Measurements from ENCODE around the gene CLCN7. TPM values are rescaled to one million over a fixed set of nuclear protein-coding genes. Genes with fewer than 3 reads are reported as not detected.

Gene CLCN7
- total RNA-seq, 1 experiment from 2014 or later, result 70.0 TPM

DNA sequence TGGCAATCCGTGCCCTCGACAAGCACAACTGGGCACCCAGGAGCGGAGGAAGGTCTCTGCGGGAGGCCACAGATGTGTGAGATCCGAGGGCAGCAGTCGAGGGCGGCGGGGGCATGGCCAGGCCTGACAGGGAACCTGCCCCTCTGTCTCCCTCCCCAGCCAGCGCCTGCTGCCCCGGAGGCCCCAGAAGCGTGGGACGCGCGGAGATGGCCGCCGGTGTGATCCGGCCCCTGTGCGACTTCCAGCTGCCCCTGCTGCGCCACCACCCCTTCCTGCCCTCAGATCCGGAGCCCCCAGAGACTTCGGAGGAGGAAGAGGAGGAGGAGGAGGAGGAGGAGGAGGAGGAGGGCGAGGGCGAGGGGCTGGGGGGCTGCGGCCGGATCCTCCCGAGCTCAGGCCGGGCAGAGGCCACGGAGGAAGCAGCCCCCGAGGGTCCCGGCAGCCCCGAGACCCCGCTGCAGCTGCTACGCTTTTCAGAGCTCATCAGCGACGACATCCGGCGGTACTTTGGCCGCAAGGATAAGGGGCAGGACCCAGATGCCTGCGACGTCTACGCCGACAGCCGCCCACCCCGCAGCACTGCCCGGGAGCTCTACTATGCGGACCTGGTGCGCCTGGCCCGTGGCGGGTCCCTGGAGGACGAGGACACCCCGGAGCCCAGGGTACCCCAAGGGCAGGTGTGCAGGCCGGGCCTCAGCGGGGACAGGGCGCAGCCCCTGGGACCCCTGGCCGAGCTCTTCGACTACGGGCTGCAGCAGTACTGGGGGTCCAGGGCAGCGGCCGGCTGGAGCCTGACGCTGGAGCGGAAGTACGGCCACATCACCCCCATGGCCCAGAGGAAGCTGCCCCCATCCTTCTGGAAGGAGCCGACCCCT is 42.2 kb downstream of the CLCN7 start:
- DNase-seq, result no peak
- no peak overlapping the region for H3K9ac ChIP-seq (ENCODE audit: extremely low read depth, insufficient read length, low read length)
- no CpG with 5 or more reads among the region's 63 CpGs for WGBS (ENCODE audit: extremely low coverage, insufficient read length, low lambda C conversion rate)

More for the DNA sequence above, 42.2 kb downstream of the CLCN7 start:
- Mint-ChIP-seq H3K36me3 (ENCODE audit: insufficient read depth in 1 of 3, low read depth in 3 of 3) (no peaks in the 10 kb centered on the region), H3K4me1 (no peaks in the 10 kb centered on the region; a peak in 1 of 4 replicates), H3K9me3 (no peaks in the 10 kb centered on the region), H3K4me3 (no peak overlapping the region), H3K27ac (no peak overlapping the region; a peak in 1 of 7 replicates), H3K27me3 (ENCODE audit: low read depth) (no peaks in the 10 kb centered on the region; the same call in 1 of the 2 replicates)
- Histone ChIP-seq H2BK12ac (ENCODE audit: insufficient read length, low read depth, low read length) (no peak overlapping the region), H3K4me1 (ENCODE audit: insufficient read depth, low read length) (no peaks in the 10 kb centered on the region), H4K20me1 (ENCODE audit: control insufficient read depth, insufficient read depth, insufficient read length) (no peaks in the 10 kb centered on the region), H3K23ac (ENCODE audit: insufficient read length, low read depth, low read length) (no peak overlapping the region), H4K5ac (ENCODE audit: insufficient read length, low read depth, low read length) (no peak overlapping the region), H3K27me3 (ENCODE audit: insufficient read depth, low read length) (no peaks in the 10 kb centered on the region), H2AK5ac (ENCODE audit: insufficient read length, low read length) (no peak overlapping the region), H3K23me2 (ENCODE audit: insufficient read length, low read depth, low read length, poor library complexity, severe bottlenecking) (no peaks in the 10 kb centered on the region), H2BK5ac (ENCODE audit: insufficient read length, low read length) (no peak overlapping the region), H4K8ac (replicated peaks; ENCODE audit: insufficient read length, low read depth, low read length) (no peak overlapping the region), H3K4ac (ENCODE audit: low read depth, low read length) (no peak overlapping the region), H3K79me1 (ENCODE audit: insufficient read depth, low read depth, low read length, poor library complexity, severe bottlenecking) (no peaks in the 10 kb centered on the region), H3K14ac (ENCODE audit: insufficient read depth, low read length) (no peak overlapping the region; the same call in 1 of the 2 replicates), H3T11ph (ENCODE audit: low read length) (no peak overlapping the region), H4K91ac (ENCODE audit: insufficient read length, low read depth, low read length) (no peak overlapping the region), H3K27ac (ENCODE audit: insufficient read length, low read depth, low read length) (no peak overlapping the region), H3K9me3 (ENCODE audit: control insufficient read depth, low read depth, low read length) (no peaks in the 10 kb centered on the region), H3K79me2 (ENCODE audit: insufficient read depth, low read length) (no peaks in the 10 kb centered on the region), H2BK120ac (ENCODE audit: low read depth, low read length, poor library complexity, severe bottlenecking) (no peak overlapping the region), H2BK15ac (ENCODE audit: low read depth, low read length) (no peak overlapping the region; the same call in 1 of the 2 replicates), H2AFZ (ENCODE audit: low read length) (no peak overlapping the region), H3K4me2 (ENCODE audit: insufficient read depth, insufficient read length, low read length) (no peak overlapping the region), H3K56ac (ENCODE audit: insufficient read length, low read depth, low read length) (no peak overlapping the region), H3K18ac (ENCODE audit: insufficient read length, low read depth, low read length) (no peak overlapping the region), H2BK20ac (ENCODE audit: low read depth, low read length, poor library complexity, severe bottlenecking) (no peak overlapping the region)
- no peak for TF ChIP-seq CTCF (conservative IDR thresholded peaks at IDR 0.05)
